ENCODE data around the gene SCNN1A.

SCNN1A gene

GRCh38 chr12:6315704-6316597 is 59.4 kb downstream of the SCNN1A start:
- no peak for DNase-seq

GRCh38 chr12:6315184-6315583 is 60.2 kb downstream of the SCNN1A start:
- DNase-seq = no peak

GRCh38 chr12:6314776-6315175 is 60.6 kb downstream of the SCNN1A start:
- DNase-seq = no peak

GRCh38 chr12:6313326-6313940 is 61.9 kb downstream of the SCNN1A start:
- DNase-seq = no peak

GRCh38 chr12:6312529-6313325 is 62.6 kb downstream of the SCNN1A start:
- no peak for DNase-seq

- no peak for DNase-seq
Measured at GRCh38 chr12:6311822-6312528, 63.4 kb downstream of the SCNN1A start.

GRCh38 chr12:6310771-6311610 is 64.4 kb downstream of the SCNN1A start:
- no peak for DNase-seq

DNA sequence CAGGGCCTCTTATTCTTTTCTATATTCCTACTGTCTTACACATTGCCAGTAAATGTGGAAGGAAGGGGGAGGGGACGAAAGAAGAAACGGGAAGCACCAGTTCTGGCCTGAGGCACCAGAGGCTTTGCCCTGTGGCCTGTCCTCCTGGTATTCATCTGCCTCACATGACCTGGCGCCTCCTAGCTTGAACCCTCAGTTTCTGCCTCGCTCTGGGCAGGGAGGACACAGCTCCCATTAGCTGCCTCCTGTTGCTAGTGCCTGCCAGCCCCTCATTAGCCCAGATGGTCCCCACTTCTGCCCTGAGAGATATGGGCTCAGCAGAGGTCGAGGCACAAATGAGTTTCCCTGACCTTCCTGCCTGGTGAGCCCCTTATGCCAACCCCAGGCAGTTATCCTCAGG is 67.8 kb downstream of the SCNN1A start:
- no peak for DNase-seq

GRCh38 chr12:6306599-6307220 is 68.7 kb downstream of the SCNN1A start:
- DNase-seq = no peak

GRCh38 chr12:6306151-6306550 is 69.2 kb downstream of the SCNN1A start:
- no peak for DNase-seq

DNA sequence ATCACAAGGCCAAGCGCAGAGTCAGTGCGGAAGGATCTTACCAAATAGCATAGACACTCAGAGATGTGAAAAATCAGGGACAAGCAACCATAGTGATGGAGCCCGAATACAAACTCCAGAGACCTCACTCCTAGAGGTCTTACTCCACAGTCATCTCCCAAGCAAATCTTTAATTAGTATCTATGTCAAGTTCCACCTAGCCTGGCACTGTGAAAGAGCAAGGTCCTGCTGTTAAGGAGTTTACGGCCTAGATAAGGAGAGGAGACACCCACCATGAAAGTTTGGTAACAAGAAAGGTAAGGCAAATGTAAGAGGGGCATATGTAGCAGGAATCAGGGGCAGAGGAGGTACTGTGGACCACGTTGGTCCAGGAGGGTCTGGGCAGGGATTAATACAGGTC is 72.3 kb downstream of the SCNN1A start:
- DNase-seq = no peak

DNA sequence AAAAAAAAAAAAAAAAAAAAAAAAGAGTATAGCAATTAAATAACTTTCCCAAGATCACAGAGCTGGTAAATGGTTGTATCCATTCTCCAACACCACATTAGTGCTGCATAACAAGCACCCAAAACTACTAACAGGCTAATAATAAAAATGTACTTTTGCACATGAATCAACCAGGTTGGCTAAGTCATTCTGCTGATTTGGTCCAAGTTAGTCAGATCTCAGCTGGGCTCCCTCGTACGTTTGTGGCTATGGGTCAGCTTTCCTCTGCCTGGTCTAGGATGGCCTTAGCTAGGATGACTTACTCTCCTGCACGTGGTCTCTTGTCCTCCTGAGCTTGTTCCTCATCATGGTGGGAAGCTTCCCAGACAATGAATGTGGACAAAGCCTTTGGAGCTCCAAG is 72.7 kb downstream of the SCNN1A start:
- no peak for DNase-seq

- no peak for DNase-seq
Measured at GRCh38 chr12:6301721-6302120, 73.6 kb downstream of the SCNN1A start.

GRCh38 chr12:6297170-6297569 is 78.2 kb downstream of the SCNN1A start:
- no peak for DNase-seq
